ENCODE results near the gene FIS1.

DNA sequence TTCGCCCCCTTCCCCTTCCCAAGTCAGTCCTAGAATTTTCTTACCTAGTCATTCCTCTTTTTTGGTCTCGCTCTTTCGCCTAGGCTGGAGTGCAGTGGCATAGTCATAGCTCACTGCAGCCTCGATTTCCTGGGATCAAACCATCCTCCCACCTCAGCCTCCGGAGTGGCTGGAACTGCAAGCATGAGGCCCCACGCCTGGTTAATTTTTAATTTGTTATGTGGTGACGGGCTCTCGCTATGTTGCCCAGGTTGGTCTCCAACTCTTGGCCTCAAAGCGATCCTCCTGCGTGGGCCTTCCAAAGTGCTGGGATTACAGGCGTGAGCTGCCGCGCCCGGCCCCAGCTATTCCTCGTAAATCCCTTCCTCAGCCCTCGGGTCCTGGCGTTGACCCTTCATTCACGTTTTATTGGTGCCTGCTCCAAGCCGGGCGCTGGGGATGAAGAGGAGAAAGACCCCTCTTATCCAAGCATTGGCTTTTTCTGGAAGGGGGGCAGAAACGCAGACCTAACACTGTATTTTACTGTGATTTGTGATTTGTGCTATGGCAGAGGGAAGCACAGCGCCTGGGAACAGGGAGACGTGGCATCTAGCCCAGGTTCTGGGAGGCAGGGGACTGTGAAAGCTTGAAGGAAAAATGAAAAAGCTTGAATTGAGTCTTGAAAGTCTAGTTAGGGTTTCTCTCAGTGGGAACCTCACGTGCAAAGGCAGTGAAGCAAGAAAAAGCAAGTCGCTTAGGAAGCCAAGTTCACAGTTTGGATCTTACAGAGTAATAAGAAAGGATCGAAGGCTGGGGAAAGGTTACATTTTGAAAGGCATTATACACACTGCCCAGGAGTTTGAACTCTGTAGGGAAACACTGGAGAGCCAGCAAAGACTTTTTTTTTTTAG, 26.4 kb downstream of the FIS1 start:
- TF ChIP-seq, protein P1, sequence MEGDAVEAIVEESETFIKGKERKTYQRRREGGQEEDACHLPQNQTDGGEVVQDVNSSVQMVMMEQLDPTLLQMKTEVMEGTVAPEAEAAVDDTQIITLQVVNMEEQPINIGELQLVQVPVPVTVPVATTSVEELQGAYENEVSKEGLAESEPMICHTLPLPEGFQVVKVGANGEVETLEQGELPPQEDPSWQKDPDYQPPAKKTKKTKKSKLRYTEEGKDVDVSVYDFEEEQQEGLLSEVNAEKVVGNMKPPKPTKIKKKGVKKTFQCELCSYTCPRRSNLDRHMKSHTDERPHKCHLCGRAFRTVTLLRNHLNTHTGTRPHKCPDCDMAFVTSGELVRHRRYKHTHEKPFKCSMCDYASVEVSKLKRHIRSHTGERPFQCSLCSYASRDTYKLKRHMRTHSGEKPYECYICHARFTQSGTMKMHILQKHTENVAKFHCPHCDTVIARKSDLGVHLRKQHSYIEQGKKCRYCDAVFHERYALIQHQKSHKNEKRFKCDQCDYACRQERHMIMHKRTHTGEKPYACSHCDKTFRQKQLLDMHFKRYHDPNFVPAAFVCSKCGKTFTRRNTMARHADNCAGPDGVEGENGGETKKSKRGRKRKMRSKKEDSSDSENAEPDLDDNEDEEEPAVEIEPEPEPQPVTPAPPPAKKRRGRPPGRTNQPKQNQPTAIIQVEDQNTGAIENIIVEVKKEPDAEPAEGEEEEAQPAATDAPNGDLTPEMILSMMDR (IDR thresholded peaks at IDR 0.05): no peak
- no peak for TF ChIP-seq POLR2A (IDR thresholded peaks at IDR 0.05)
